ENCODE measurements around the gene PAK1IP1.

DNA sequence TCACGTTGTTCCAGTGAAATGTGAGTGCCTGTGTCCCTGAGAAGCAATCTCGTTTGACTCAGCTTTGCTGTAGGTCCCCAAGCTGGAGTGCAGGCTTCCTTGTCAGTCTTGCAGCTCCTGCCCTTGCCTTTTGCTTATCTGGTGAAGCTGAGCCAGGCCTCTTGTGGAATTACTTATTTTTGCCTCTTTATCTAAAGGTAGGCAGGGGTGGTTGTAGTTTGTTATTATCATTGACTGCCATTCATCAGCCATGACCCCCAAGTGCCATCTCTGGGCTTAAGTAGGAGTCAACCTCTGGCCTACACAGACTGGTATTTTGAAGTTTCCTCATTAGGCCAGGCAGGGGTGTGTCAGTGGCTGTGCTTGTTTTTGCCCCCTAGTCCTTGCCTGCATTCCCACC is 55.0 kb downstream of the PAK1IP1 start:
- TF ChIP-seq, protein P1, sequence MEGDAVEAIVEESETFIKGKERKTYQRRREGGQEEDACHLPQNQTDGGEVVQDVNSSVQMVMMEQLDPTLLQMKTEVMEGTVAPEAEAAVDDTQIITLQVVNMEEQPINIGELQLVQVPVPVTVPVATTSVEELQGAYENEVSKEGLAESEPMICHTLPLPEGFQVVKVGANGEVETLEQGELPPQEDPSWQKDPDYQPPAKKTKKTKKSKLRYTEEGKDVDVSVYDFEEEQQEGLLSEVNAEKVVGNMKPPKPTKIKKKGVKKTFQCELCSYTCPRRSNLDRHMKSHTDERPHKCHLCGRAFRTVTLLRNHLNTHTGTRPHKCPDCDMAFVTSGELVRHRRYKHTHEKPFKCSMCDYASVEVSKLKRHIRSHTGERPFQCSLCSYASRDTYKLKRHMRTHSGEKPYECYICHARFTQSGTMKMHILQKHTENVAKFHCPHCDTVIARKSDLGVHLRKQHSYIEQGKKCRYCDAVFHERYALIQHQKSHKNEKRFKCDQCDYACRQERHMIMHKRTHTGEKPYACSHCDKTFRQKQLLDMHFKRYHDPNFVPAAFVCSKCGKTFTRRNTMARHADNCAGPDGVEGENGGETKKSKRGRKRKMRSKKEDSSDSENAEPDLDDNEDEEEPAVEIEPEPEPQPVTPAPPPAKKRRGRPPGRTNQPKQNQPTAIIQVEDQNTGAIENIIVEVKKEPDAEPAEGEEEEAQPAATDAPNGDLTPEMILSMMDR (conservative IDR thresholded peaks at IDR 0.05; ENCODE audit: low read depth, low read length), result no peak
- no peak for TF ChIP-seq EZH2phosphoT487 (IDR thresholded peaks at IDR 0.05; ENCODE audit: borderline replicate concordance, low read length)
- TF ChIP-seq EZH2 (IDR thresholded peaks at IDR 0.05; ENCODE audit: low read length, unreplicated experiment), result no peak
